HG03354 (cell line): ENCODE measurements around the gene MYB.

Experiments
- ATAC-seq: cut with Tn5 transposase; IDR thresholded peaks from one replicate; pipeline ENCODE4 v1.9.1; 2021; ENCODE audit warnings: mild to moderate bottlenecking; ENCODE audit not compliant: unreplicated experiment, poor library complexity, severe bottlenecking

The MYB gene

DNA sequence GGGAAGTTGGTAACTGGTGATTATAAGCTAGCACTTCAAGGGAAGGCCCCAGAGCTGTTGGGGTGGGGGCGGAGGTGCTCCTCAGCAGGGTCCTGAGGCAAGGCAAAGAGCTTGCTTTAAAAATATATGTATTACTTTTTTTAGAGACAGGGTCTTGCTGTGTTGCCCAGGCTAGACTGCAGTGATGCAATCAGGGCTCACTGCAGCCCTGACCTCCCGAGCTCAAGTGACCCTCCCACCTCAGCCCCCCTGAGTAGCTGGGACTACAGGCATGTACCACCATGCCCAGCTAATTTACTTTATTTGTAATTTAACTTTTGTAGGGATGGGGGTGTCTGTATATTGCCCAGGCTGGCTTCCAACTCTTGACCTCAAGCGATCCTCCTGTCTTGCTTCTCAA lies 87.2 kb downstream of the MYB start:
- no peak for ATAC-seq

DNA sequence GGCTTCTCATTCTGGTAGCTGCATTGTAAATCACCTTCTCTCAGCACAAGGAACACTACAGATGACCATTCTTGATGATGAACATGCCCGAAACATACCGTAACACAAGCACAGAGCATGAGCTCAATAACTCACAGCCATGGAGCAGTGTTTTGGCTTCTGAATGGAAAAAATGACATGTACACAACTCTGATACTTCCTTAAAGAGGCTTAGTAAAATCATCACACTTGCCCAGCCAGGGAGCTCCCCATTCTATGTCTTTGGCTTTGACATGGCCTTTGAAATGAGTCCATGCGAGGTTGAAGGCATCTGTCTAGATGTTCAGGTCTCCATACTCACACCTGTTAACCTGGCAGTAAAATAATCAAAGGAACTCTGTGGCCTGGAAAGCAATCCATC lies 87.6 kb downstream of the MYB start:
- ATAC-seq: no peak
